ENCODE measurements around the gene MYO5B.
"Not testable (repeated sequence)": the region's sequence is repeated elsewhere in the genome, so short reads cannot be mapped to it uniquely, and the experiment has no call there.

MYO5B gene

DNA sequence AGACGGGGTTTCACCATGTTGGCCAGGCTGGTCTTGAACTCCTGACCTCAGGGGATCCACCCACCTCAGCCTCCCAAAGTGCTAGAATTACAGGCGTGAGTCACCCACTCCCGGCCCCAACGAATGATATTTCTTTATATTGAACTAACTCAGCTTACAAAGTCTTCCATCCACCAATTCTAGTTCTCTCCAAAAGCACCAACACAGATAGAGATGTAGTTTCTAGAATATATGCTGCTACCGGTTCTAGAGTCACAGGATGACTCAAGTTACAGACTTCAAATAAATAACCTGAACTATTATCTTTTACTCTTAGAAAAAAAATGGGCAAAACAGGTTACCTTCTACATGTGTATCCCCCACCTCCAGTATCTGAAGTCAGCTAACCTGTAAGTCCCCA, 390.9 kb downstream of the MYO5B start:
- in situ Hi-C loops (cut with HindIII; ENCODE audit: low pct_unique_long_range_greater_than_20kb, low sequenced_read_pairs), result no loop called here
- no peak for TF ChIP-seq JUND (IDR thresholded peaks at IDR 0.05; ENCODE audit: low read depth)
- DNase-seq (ENCODE audit: low read depth in 1 of 2, low spot score in 1 of 2), result no peak

DNA sequence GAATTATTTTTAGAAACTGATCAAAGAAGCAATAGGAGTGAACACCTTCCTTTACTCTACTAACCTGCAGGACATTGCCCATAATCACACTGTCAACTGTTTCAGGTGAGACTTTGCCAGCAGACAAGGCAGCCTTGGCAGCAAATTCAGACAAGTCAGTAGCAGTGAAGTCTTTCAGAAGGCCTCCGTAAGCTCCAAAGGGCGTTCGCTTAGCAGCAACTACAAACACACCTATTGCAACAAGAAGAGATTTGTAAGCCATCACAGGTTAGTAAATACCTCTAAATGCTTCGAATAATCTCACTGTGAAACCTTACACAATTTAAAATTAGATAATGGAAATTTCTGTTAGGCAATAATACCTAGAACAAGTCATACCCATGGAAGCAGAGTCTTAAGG, 392.3 kb downstream of the MYO5B start:
- TF ChIP-seq JUND (IDR thresholded peaks at IDR 0.05; ENCODE audit: low read depth), result no peak
- DNase-seq (ENCODE audit: low read depth in 1 of 2, low spot score in 1 of 2), result no peak
- in situ Hi-C loops (cut with HindIII; ENCODE audit: low pct_unique_long_range_greater_than_20kb, low sequenced_read_pairs), result no loop called here

DNA sequence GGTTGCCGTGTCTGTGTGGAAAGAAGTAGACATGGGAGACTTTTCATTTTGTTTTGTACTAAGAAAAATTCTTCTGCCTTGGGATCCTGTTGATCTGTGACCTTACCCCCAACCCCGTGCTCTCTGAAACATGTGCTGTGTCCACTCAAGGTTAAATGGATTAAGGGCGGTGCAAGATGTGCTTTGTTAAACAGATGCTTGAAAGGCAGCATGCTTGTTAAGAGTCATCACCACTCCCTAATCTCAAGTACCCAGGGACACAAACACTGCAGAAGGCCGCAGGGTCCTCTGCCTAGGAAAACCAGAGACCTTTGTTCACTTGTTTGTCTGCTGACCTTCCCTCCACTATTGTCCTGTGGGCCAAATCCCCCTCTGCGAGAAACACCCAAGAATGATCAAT, 394.5 kb downstream of the MYO5B start:
- in situ Hi-C loops (cut with HindIII; ENCODE audit: low pct_unique_long_range_greater_than_20kb, low sequenced_read_pairs); DNase-seq (ENCODE audit: low read depth in 1 of 2, low spot score in 1 of 2): not testable (repeated sequence)

DNA sequence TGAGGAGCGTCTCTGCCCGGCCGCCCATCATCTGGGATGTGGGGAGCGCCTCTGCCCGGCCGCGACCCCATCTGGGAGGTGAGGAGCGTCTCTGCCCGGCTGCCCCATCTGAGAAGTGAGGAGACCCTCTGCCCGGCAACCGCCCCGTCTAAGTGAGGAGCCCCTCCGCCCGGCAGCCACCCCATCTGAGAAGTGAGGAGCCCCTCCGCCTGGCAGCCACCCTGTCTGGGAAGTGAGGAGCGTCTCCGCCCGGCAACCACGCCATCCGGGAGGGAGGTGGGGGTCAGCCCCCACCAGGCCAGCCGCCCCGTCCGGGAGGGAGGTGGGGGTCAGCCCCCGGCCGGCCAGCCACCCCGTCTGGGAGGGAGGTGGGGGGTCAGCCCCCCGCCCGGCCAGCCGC, 395.1 kb downstream of the MYO5B start:
- DNase-seq (ENCODE audit: low read depth in 1 of 2, low spot score in 1 of 2); in situ Hi-C loops (cut with HindIII; ENCODE audit: low pct_unique_long_range_greater_than_20kb, low sequenced_read_pairs): not testable (repeated sequence)

DNA sequence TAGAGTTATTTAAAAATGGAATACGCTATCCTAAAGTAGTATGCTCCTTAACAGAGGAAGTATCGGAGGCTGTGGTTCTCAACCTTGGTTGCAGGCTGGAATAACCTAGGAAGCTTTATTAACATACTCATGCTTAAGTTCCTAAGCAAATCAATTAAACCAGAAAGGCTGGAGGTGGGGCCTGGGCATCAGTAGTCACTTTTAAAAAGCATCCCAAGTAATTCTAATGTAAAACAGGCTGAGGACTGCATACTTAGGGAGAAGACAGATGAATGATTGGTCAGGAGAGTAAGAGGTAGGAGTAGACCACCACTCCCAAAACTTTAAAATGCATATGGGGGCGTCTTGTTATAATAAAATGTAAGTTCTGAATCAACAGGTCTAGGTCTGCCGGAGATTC, 396.9 kb downstream of the MYO5B start:
- in situ Hi-C loops (cut with HindIII; ENCODE audit: low pct_unique_long_range_greater_than_20kb, low sequenced_read_pairs), result no loop called here
- DNase-seq (ENCODE audit: low read depth in 1 of 2, low spot score in 1 of 2), result no peak
- TF ChIP-seq JUND (IDR thresholded peaks at IDR 0.05; ENCODE audit: low read depth), result no peak

DNA sequence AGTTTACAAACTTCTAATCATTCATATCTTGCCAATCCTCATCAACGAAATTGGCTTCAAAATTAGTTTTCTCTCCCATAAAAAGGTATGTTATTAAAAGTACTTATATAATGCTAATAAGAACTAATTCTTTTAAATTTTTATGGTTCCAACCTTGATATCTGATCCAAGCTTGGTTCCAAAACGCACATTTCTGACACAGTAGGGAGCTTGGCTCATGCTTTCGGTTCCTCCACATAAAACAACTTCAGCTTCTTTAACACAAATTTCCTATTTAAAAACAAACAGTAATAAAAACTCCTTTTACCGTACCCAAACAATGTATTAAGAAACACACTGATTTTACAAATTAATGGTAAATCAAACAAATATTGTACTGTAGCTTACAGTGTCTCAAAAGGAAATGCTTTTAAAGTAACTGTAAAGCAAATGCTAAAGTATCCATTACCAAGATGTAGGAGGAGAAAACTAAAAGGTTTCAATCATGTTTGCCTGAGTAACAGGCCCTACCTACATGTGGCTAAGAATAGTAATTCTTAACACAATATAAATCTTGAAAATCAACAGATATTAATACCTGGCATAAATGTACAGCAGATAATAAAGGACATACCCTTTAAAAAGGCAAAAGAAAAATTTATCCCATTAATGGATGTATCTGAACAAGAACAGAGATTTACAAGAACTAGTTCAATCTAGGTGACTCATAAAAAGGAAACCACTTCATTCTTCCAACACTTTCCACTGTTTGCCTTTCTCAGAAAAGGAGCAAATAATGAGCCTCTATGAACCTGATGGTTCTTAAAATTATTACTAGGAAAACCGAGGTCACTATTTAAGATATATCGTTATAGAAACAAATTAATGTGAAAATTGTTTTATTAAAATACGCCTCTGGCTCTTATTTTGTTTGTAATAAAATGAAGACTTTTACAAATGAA, 399.1 kb downstream of the MYO5B start:
- no peak for DNase-seq (ENCODE audit: low read depth in 1 of 2, low spot score in 1 of 2)
- TF ChIP-seq JUND (IDR thresholded peaks at IDR 0.05; ENCODE audit: low read depth), result no peak
- in situ Hi-C loops (cut with HindIII; ENCODE audit: low pct_unique_long_range_greater_than_20kb, low sequenced_read_pairs), result no loop called here

DNA sequence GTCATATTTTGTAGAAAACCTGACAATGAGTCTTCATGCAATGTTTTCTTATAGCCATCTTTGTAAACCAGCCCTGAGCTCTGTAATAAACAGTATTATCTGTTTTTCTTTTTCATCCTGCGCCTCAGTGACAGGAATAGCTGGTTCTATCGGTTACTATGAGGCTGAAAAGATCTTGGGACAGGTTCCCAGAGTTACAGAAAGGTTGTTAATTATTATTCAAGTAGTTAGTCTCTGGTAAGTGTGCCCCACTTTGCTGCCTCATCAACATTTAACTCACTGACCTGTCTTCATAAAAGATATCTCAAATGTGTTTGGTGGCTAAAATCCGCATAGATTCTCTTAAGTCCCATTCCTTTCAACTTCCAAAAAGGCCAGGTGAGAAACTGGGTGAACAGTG, 400.2 kb downstream of the MYO5B start:
- no peak for DNase-seq (ENCODE audit: low read depth in 1 of 2, low spot score in 1 of 2)
- TF ChIP-seq JUND (IDR thresholded peaks at IDR 0.05; ENCODE audit: low read depth), result no peak
- in situ Hi-C loops (cut with HindIII; ENCODE audit: low pct_unique_long_range_greater_than_20kb, low sequenced_read_pairs), result no loop called here

DNA sequence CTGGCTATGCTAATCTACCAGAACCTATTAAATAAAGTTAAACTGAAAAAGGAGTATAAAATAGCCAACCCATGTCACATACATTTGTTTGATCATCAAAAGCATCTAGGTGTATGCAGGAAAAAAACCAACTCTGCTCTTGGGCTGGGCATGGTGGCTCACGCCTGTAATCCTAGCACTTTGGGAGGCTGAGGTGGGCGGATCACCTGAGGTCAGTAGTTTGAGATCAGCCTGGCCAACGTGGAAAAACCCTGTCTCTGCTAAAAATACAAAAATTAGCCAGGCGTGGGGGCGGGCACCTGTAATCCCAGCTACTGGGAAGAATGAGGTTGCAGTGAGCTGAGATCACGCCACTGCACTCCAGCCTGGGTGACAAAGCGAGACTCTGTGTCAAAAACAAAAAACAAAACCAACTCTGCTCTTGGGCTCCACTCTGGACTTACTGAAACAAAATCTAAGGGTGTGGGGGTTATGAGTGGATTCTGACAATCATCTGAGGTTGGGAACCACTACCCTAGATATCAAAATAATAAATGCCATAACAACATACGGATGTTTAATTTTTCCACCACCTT, 405.3 kb downstream of the MYO5B start:
- in situ Hi-C loops (cut with HindIII; ENCODE audit: low pct_unique_long_range_greater_than_20kb, low sequenced_read_pairs); DNase-seq (ENCODE audit: low read depth in 1 of 2, low spot score in 1 of 2): not testable (repeated sequence)

DNA sequence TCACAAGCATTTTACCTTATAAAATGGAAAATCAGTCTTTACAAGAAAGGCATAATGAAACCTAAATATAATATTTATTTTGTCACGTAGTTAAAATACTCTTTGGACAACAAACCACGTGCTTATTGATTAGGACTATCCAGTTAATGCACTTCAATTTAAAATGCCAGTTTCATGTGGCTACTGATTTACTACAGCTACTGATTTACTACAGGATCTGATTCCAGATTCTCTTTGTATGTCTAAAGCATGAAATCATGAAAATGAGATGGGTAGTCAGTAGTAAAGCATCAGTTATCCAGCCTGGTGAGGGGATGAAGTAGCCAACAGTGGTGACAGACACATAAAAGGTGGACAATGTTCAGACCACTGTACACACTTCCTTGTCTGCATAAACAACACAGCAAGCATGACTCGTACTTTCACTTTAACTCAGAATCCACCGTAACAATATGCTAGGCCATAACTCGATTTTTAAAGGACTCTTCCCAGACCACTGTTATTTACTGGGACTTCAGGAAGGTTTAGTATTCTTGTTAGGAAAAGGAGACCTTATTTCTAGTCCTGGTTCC, 406.5 kb downstream of the MYO5B start:
- DNase-seq (ENCODE audit: low read depth in 1 of 2, low spot score in 1 of 2), result no peak
- in situ Hi-C loops (cut with HindIII; ENCODE audit: low pct_unique_long_range_greater_than_20kb, low sequenced_read_pairs), result no loop called here
- TF ChIP-seq JUND (IDR thresholded peaks at IDR 0.05; ENCODE audit: low read depth), result no peak

DNA sequence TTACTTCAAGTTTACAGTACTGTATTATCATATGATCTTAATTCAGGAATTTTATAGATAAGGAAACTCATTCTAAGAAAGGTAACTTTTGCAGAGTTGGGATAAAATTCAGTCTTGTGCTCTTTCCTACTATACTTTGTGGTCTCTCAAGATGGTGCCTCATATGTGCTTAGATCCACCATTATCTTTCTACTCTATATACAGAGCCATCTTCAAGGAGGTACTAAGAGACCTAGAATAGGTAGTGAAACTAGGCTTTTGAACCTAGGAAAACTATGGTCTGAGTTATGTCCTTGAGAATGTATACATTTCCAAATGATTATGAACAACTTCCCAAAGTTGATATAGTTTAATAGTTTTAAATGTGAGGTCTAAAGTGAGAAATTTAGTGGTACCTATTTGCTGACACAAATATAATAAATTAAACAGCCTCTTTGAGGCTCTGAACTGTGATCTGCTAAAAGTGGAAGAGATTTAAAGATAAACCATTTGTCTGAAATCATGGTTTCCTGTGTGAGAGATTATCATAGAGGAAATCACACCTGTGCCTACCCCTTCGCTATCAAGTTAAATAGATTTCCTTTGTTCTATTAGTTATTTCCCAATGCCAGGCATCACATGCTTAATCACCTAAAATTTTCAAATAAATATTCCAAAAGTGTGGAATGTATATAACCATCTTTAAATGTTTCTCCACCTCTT, 408.8 kb downstream of the MYO5B start:
- in situ Hi-C loops (cut with HindIII; ENCODE audit: low pct_unique_long_range_greater_than_20kb, low sequenced_read_pairs), result no loop called here
- no peak for DNase-seq (ENCODE audit: low read depth in 1 of 2, low spot score in 1 of 2)
- no peak for TF ChIP-seq JUND (IDR thresholded peaks at IDR 0.05; ENCODE audit: low read depth)

DNA sequence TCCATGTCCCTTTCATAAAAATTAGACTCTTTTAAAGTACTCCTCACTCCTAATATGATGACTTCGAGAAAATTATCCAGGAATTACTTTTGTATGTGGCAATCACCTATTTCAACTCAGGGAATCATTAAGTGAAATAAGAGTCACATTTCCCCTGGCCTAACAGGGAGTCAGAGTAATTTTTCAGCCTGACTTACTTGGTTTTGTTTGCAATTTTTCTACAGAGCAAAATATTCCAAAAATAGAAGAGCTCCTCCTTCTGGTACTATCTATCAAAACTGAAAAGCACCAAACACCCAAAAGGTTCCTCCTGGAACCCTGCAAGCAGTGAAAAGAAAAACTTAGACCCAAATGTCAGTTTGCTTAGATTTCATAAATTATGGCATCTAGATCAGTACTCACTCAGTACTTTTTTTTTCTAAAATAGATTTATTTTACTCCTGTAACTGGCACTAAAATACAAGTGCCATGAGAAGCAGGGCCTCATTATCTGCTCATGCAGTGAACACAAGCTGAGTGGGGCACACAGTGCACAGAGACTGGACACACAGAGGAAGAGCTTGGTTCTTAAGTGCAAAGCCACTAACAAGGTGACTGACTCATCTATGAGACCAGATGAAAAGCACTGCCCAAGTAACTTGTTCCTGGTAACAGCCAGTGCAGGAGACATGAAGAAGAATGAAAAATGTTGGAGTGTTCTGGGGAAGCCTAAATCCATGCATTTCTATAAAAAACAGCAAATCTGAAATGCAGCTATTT, 410.3 kb downstream of the MYO5B start:
- in situ Hi-C loops (cut with HindIII; ENCODE audit: low pct_unique_long_range_greater_than_20kb, low sequenced_read_pairs), result no loop called here
- DNase-seq (ENCODE audit: low read depth in 1 of 2, low spot score in 1 of 2), result no peak
- TF ChIP-seq JUND (IDR thresholded peaks at IDR 0.05; ENCODE audit: low read depth), result no peak

DNA sequence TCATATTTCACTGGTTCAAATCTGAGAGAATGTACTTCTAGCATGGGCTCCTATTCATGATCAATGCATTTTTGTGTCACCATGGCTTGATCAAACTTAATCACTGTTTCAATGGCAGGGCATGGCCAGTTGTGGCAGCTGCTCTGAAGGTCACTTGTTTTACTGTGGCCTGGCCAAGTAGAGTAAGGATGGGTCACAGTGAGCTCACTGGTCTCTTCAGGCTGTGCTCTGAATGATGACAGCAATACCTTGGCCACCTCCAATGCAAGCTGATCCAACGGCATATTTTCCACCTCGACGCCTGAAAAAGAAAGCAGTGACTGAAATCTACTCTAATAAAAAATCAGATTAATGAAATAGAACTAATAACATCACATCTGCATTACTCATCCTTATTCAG, 411.3 kb downstream of the MYO5B start:
- DNase-seq (ENCODE audit: low read depth in 1 of 2, low spot score in 1 of 2); in situ Hi-C loops (cut with HindIII; ENCODE audit: low pct_unique_long_range_greater_than_20kb, low sequenced_read_pairs): not testable (repeated sequence)
